Stimulated activated CD4-positive, alpha-beta T cell treated with anti-CD3 and anti-CD28 coated beads, TNF-alpha, amount 100 ng/mL, for 24 hours (primary cell): Measurements from ENCODE around the gene AIG1.

Source experiments
- DNase-seq, 3 experiments: peaks; one replicate each; pipeline ENCODE4 v3.0.0-alpha.2; 2020; ENCODE audit warnings: low read depth in 3 of 3

AIG1 gene

GRCh38 chr6:143127941-143128680 is 67.4 kb downstream of the AIG1 start:
- no peak for DNase-seq

GRCh38 chr6:143128681-143129015 is 68.0 kb downstream of the AIG1 start:
- no peak for DNase-seq

DNA sequence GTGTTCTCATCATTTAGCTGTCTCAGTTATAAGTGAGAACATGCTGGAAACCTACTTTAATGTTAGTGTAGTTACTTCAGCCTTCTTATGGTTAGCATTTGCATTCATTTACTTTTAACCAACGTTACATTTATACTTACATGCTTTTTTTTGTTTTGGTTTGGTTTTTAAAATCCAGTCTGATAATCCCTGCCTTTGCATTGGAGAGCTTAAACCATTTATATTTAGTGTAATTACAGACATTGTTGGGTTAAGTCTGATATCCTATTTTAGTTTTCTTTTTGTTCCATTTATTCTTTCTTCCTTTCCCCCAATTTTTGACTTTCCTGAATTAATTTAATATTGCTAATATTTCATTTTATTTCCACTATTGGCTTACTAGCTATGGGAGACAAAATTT is 70.2 kb downstream of the AIG1 start:
- no peak for DNase-seq

DNA sequence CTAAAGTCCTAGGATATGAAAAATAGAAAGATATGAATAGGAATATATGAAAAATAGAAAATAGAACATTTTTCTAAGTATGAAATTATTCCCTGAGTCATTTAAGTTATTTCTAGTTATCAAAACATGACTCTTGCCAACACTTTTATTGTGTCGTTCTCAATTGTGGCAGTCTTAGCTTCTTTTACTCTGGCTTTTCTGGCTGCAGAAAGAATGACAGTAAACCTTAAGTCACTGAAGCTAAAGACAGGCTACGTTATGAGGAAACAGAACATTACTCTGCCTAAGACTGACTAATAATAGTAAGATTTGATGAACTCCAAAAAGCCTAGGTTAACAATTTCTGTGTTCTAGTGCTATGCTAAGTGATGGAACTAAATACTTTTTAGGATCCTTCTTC is 74.6 kb downstream of the AIG1 start:
- no peak for DNase-seq

DNA sequence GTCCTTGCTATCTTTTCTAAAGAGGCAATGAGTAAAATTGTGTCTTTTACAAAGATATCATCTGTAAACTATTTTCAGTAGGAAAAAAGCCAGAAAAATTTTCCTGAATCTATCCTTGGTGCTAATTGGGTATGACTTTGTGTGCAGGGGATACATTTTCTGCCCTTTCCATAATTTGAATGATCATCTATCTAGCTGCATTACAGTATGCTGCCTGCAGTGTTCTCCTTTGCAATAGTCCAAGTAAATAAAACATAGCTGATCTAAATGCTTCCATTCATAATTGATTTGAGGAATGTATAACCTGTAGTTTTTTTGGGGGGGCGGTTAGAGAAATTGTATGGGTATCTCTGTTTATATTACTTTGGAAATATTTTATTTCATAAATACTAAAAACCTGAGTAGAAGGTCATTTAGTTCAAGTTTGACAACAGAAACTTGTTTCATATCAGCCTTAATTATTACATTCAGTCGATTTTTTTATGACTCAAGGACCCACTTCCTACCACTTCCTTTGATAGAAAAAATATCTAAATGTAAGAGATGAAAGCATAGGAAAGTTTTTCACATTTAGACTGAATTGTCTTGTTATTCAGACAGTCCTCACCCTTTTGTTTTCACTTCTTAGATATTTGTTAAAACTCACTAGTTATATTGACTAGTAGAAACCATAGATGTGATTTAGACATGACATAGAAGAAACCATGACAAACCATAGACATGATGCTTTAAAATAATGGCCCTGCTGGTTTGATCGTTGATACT is 75.3 kb downstream of the AIG1 start:
- no peak for DNase-seq

GRCh38 chr6:143136647-143137046 is 76.0 kb downstream of the AIG1 start:
- DNase-seq = no peak

DNA sequence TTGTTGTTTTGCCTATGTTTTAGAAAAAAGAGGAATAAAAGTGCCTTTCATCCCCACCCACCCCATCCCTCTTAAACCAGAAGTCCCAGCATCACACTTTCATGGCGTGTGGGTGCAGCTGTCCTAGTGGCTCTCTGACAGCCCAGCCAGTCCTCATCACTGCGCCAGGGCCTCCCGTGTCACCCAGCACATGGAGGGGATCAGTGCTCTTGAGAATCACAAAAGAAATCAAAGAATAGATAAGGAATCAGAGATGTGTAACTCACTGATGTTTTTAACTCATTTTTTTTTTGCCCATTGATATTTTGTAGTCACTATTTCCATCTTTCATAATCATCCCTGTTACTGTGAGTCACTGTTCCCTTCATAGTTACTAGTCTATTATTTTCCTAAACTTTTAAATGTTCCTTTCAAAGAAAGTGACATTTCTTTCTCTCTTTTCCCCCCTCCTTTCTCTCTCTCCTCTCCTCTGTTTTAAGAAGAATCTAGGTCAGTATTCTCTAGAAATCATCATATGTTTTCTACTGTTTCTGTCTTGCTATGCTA is 78.6 kb downstream of the AIG1 start:
- peak in 1 of 3 experiments; percentile 21 for DNase-seq

DNA sequence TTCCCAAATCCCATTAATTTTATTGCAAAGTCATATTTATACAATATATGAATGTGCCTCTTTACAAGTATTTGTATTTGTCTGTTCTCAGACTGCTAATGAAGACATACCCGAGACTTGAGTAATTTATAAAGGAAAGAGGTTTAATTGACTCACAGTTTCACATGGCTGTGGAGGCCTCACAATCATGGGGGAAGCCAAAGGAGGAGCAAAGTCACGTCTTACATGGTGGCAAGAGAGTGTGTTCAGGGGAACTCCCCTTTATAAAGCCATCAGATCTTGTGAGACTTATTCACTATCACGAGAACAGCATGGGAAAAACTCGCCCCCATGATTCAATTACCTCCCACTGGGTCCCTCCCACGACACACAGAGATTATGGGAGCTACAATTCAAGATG is 79.2 kb downstream of the AIG1 start:
- peak; percentile 18 to 50 (median 29) for DNase-seq

DNA sequence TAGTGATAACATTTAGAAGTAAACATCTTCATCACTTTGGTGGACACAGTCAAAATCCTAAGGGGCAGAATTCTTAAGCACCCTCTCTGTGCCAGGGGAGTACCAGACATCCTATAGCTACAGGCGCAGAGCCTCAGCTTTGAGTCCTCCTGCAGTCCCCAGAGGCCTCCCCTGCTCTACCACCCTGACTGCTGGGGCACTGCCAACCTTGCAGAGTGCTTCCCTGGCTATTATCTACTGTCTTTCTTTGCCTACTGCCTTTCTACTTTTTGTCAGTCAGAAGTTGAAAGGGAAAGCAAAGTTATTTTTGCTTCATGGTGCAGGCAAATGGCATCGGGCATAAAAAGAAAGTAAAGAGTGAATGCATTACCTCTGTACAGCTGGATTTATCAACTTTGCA is 80.1 kb downstream of the AIG1 start:
- DNase-seq = no peak

DNA sequence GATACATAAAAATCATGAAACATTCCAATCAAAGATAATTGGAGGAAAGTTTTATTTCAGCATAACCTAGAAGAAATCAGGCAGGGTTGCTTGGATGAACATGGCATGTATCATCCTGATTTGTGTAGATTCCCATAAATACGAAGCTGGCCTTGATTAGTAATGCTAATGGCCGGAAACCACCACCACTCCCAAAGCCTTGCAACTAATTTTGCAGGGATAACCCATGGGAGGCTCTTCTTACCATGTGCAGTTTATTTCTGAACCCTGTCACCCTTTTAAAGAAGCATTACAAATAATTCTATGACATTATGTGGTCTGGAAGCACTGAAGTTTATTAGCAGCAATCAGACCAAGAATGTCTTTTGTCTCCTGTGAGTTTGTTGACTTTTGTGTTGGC is 80.8 kb downstream of the AIG1 start:
- DNase-seq = no peak

- no peak for DNase-seq
Measured at GRCh38 chr6:143146186-143146851, 85.6 kb downstream of the AIG1 start.

GRCh38 chr6:143149771-143150170 is 89.1 kb downstream of the AIG1 start:
- no peak for DNase-seq

- DNase-seq = no peak
Measured at GRCh38 chr6:143150281-143150680, 89.6 kb downstream of the AIG1 start.

- DNase-seq = no peak
Measured at GRCh38 chr6:143151381-143151780, 90.7 kb downstream of the AIG1 start.

DNA sequence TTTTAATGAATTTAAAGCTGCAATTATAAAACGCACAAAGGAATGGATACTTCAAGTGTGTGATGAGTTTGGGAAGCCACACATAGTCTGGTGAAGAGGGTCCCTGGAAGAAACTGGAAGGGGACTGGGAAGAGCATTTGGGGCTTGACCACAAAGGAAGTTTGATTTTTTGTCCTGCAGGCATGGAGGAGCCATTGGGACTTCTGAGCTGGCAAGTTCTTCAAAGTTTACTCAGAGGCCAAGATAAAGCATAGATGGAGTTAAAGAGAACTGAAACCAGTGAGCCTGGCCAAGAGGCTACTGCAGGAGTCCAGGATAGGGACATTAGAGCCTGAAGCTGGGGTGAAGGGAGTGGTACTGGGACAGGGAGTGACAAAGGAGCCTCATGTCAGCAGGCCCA is 95.0 kb downstream of the AIG1 start:
- no peak for DNase-seq

- no peak for DNase-seq
Measured at GRCh38 chr6:143157131-143157530, 96.4 kb downstream of the AIG1 start.

GRCh38 chr6:143158113-143158581 is 97.5 kb downstream of the AIG1 start:
- DNase-seq = no peak

- DNase-seq = no peak
Measured at GRCh38 chr6:143159001-143159400, 98.3 kb downstream of the AIG1 start.

DNA sequence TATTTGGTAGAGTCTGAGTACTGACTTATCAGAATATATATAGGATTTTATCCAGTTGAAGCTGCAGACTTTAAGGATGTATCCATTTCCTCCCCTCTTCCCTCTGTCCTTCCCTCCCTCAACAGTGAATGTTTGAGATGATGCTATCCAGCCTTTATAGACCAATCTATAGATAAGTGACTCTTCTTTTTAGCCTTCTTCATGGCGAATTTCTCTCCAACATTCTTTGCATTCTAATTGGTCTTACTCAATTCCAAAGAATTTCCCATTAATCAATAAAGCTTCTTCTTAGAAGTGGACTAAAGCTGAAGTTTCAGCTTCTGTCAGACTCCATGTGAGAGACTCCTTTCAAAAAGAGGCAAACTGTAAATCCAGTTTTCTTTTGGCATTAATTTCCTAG is 99.3 kb downstream of the AIG1 start:
- no peak for DNase-seq

DNA sequence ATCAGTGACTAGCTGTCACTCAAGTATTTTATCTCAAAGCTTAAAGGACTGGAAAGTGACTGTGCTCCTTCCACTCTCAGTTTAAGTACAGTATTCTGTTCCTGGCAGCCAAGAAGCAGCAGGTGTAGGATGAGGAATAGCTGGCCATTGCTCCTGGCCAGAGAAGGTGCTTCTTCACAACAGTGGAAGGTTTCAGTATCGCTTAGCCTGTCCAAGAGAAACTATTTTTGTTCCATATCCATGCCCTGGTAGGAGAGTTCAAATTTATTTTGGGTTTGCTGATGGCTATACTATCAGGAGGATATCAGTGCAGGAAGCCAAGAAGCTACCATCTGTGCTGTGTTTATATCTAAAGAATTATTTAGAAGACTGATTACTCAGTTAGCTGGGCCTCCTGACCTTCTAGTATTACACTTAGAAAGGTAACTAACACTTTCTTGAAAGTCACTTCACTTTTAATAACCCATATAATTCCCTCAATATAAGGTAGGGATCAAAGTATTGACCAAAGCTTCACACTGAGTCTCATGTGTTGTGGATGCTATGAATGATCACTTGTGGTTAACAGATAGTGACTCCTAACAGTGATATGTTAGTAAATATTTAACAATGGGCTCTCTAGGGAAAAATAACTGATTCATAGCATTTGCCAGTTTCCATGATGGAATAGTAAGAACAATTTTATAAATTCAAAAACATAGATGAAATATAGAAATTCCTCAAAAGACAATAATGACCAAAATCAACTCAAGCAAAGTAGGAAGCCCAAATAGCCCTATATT is 99.9 kb downstream of the AIG1 start:
- DNase-seq = no peak

DNA sequence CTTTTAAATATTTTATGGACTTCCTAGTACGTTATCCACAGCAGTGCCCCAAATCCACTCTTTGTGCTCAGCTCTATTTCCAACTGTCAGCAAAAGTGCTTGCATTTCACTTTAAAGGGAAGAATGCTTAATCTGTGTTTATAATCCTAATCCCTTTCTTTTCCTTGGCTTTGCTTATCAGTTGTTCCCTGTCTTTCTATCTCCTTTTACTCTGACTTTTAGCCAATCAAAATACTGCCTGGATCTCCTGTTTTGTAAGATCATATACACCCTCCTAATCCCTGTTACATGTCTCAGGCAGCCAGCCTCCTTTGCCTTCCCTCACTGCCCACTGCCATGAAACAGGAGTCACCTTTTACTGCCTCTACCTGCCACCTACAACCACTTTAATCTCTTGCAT is 102.9 kb downstream of the AIG1 start:
- DNase-seq = no peak
